Measurements from ENCODE around the gene SLC4A2.
A peak's percentile ranks its signal among the peaks of the same experiment; 100 is the strongest.

The SLC4A2 gene

DNA sequence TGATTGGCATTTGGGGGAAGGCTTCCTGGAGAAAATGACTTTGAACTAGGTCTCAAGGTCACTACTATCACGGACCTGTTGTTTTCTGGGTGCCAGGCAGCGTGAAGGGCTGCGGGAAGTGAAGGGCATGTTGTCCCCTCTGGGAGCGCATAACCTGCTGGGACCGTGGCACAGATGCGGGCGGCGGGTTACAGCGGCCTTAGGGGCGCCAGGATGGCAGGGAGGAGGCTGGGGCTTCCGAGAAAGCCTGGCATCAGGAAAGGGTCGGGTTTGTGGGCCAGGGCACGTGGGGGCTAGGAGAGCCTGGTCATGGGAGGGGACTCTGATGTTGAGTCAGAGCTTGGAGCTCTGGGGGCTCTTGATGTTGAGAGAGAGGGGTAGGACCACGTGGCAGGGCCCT, 6.1 kb downstream of the SLC4A2 start:
- no peak for DNase-seq

DNA sequence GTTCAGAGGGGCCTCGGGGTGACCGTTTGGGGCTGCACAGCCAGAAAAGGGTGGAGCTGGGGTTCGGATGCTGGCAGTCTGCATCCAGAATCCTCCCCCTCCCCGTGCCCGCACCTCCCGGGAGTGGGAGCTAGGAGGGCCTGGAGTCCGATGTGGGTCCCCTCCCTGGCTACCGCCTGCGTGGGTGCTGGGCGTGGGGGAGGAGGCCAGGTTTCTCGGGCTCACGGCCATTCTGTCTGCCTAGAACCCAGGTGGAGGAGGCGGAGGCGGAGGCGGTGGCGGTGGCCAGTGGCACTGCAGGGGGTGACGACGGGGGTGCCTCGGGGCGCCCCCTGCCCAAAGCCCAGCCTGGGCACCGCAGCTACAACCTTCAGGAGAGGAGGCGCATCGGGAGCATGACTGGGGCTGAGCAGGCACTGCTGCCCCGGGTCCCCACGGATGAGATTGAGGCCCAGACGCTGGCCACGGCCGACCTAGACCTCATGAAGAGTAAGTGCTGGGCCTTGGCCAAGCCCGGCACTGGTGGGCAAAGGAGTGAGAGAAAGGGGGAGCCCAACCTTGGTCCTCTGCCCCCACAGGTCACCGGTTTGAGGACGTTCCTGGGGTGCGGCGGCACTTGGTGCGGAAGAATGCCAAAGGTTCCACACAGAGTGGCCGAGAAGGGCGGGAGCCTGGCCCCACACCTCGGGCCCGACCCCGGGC, 7.0 kb downstream of the SLC4A2 start:
- no peak for DNase-seq

DNA sequence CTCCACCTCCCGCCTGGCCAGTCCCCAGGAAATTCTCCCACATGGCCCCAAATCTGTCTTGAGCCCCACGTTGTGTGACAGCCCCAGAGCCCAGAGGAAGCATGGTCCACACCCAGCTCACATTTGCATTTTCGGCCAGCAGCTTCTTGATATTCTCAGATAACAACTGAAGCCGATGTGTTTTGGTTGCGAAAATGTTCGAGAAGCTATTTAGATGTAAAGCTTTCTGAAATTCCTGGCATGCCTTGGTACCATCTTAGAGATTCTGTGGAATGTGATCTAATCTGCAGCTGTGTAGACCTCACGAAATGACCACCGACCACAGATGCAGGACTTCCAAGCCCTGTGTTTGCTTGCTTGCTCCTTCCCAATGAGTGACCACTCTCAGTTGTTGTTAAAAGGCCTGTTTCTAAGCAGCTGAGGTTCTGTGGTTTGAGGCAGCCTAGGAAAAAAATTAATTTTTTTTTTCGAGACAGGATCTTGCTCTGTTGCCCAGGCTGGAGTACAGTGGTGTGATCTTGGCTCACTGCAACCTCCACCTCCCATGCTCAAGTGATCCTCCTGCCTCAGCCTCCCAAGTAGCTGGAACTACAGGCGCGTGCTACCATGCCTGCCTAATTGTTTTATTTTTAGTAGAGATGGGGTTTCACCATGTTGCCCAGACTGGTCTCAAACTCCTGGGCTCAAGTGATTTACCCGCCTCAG, 8.8 kb downstream of the SLC4A2 start:
- DNase-seq = no peak

- no peak for DNase-seq
Observed at GRCh38 chr7:151069841-151070573, 10.6 kb downstream of the SLC4A2 start.

DNA sequence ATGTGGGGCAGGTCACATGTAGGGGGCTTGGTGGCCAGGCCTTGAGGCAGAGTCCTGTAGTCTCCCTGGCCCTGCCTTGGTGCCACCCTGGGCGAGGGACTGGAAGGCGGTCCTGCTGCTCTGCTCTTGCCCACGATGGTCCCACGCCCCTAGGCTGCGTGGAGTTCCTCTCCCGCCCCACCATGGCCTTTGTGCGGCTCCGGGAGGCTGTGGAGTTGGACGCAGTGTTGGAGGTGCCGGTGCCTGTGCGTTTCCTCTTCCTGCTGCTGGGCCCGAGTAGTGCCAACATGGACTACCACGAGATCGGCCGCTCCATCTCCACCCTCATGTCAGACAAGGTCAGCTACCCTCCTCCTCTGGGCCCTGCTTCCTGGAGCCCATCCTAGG, 11.2 kb downstream of the SLC4A2 start:
- no peak for DNase-seq

GRCh38 chr7:151071032-151071866, 11.9 kb downstream of the SLC4A2 start:
- DNase-seq = no peak

DNA sequence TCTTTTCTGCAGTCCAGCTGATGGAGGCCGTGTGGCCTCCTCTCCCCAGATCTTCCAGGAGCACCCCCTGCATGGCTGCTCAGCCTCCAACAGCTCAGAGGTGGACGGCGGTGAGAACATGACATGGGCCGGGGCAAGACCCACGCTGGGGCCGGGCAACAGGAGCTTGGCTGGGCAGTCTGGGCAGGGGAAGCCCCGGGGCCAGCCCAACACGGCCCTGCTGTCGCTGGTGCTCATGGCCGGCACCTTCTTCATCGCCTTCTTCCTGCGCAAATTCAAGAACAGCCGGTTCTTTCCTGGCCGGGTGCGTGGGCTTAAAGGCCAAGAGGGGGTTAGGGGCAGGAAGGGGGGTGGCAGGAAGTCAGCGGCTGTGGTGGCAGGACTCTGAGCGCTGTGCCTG, 14.6 kb downstream of the SLC4A2 start:
- DNase-seq = no peak

GRCh38 chr7:151074817-151075661, 15.7 kb downstream of the SLC4A2 start:
- no peak for DNase-seq

DNA sequence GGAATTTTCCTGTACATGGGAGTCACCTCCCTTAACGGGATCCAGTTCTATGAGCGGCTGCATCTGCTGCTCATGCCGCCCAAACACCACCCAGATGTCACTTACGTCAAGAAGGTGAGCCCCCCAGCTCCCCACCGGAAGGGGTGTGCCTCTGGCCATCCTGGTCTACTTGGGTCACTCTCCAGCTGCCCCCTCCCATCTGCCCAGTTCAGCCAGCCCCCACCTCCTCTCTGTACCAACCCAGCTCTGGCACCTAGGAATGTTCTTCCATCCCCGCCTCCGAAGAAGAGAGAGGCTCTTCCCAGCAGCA, 16.2 kb downstream of the SLC4A2 start:
- no peak for DNase-seq

GRCh38 chr7:151075978-151076426, 16.6 kb downstream of the SLC4A2 start:
- DNase-seq = no peak

DNA sequence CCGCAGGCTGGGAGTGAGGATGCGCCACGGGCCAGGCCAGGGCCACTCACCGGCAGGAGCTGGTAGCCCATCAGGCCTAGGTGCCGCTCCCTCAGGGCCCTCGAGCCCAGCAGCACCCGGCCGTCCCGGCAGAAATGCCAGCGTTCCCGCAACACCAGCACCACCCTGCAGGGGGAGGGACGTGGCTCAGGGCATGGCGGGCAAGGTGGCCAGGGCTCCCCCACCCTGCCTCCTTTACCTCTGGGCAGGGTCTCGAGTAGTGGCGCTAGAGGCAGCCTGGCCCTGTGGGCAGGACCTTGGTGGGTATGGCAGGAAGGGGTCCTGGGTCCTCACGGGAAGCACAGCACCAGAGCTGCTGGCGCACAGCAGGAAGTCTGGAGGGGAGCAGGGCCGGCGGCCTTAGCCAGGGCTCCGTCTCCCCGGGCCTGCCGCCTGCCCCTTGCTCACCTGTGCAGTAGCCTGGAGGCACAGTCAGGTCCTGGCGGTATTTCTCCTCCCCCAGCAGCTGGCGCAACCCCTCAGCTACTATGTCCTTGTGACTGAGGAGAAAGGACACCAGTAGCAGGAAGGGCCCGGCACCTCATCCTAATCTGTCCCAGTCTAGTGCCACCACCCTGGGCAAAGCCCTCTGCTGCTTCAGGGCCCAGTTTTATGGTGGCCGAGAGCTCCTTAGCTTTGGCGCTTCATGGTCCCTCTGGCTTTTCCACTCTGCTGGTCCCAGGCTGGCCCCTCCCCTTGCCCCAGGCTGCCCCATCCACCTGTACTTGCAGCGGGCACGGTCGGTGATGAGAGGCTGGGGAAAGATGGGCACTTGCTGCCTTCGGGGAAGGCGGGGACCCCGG, 17.7 kb downstream of the SLC4A2 start:
- peak; percentile 8 for DNase-seq

- DNase-seq = no peak
Observed at GRCh38 chr7:151077705-151078232, 18.4 kb downstream of the SLC4A2 start.

GRCh38 chr7:151078233-151079040, 19.0 kb downstream of the SLC4A2 start:
- no peak for DNase-seq

DNA sequence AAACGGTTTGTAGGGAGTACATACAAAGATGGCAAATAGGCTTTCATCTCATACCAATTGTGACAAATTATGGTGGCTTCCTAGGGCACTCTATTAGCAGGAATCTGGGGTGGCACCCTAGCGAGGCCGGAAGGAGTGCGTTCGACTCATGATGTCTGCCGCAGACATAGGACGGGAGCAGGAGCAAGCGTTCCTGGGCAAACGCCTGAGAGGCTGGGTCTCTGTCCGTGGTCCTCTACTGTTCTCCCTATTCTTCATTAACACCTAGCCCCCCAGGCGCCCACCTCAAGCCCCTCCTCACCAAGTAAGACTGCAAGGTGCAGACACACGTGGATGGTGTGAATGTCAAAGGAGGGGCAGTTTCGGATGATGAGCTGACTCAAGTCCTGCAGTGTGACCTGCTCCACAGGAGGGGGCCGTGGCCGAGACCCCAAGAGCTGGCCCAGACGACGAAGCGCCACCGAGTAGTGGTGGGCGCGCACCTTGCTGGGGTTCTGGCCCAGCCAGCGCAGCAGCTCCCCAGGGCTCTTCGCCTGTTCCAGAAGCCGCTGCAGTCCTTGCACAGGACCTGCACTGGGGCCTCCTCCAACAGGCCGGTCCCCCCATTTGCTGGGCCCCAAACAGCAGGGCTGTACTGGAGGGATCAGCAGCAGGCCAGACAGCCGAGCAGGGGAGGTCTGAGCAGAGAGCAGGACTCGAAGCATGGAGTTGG, 20.0 kb downstream of the SLC4A2 start:
- no peak for DNase-seq

- DNase-seq = peak; percentile 7
Observed at GRCh38 chr7:151080067-151080521, 20.7 kb downstream of the SLC4A2 start.

DNA sequence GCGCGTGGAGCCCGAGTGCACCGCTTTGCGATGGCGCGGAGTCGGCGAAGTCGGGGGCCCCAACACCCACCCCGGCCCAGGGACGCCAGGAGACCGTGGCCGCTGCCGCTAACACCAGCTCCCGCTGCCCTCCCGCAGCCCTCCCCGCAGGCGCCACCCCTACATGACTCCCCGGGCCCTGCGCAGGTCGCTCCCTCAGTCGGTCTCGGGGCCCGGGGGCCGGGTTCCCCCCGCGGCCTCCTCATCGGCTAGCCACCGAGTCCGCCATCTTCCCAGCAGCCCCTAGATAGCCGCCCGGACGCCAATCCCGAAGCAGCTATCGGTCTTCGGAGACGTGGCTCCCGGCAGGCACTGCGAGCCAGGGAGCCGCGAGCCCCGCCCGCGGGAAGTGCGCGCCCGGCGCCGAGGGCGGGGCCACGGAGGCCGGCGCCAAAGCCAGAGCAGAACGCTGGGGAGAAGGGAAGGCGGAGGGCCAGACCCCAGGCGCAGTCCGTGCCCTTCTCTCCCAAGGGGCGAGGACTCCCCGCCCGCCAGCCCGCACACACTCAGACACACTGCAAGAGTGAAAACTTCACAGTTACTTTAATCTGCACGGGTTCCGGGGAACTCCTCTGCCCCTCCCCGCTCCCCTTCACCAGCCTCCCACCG, 21.3 kb downstream of the SLC4A2 start, which contains the start of gene FASTK:
FASTK (minus strand) TSS at position 288 of the 648 bp plus-strand sequence; CDS start at position 245, 43 bp downstream.
- peak; percentile 88 for DNase-seq

GRCh38 chr7:151081170-151082101, 22.0 kb downstream of the SLC4A2 start:
- DNase-seq = peak; percentile 12
